KBM-7 (cell line): ENCODE measurements around the gene SLC8A3.
A peak's percentile ranks its signal among the peaks of the same experiment; 100 is the strongest.
"Not testable (repeated sequence)": the region's sequence is repeated elsewhere in the genome, so short reads cannot be mapped to it uniquely, and the experiment has no call there.

Experiments used
- DNase-seq: peaks from one replicate; pipeline ENCODE4 v3.0.0-alpha.2; 2015
- in situ Hi-C: fragments of 300-500 bp; cut with MboI; formaldehyde crosslinking; loops from 2 replicates; pipeline ENCODE4 v1.14.3; 2020; ENCODE audit warnings: low sequenced_read_pairs, low pct_unique_long_range_greater_than_20kb, mixed read lengths

Gene SLC8A3, protein sequence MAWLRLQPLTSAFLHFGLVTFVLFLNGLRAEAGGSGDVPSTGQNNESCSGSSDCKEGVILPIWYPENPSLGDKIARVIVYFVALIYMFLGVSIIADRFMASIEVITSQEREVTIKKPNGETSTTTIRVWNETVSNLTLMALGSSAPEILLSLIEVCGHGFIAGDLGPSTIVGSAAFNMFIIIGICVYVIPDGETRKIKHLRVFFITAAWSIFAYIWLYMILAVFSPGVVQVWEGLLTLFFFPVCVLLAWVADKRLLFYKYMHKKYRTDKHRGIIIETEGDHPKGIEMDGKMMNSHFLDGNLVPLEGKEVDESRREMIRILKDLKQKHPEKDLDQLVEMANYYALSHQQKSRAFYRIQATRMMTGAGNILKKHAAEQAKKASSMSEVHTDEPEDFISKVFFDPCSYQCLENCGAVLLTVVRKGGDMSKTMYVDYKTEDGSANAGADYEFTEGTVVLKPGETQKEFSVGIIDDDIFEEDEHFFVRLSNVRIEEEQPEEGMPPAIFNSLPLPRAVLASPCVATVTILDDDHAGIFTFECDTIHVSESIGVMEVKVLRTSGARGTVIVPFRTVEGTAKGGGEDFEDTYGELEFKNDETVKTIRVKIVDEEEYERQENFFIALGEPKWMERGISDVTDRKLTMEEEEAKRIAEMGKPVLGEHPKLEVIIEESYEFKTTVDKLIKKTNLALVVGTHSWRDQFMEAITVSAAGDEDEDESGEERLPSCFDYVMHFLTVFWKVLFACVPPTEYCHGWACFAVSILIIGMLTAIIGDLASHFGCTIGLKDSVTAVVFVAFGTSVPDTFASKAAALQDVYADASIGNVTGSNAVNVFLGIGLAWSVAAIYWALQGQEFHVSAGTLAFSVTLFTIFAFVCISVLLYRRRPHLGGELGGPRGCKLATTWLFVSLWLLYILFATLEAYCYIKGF

DNA sequence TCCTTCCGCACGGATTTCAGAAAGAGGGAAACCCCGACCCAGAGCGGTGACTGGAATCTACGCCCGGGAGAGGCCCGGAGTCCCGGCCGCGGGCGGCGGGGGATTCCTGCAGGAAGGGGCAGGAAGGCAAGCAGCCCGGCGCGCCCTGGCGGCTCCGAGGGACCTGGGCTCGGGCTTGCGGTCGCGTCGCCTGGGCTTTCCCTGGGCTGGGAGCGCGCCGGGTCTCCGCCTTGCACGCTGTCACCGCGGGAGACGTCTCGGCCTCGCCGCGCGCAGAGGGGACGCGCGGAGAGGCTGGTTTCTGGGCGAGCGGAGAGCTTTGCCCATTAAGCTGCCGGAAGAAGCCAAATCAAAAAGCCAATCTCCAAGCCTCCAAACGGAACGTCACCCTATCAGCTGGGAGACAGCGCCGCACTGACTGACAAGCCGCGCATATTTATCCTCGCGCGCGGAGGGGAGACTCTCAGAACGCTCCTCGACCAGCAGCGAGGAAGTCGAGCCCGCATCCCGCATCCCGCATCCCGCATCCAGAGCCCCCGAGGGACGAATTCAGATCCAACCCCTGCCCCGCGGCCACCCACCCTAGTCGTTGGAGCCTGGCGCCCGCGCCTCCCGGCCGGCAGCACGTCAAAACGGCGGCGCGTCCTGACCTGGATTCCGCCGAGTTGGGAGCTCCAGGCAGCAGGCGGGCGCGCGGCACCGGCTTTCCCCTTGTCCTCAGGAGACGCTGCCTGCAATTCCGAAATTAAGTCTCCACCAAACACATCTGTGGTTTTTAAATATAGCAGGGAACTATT lies at the start of gene SLC8A3:
TSS of gene SLC8A3 (minus strand) at position 293 of the 797 bp plus-strand sequence. CDS start 20,529 bp downstream, outside the sequence.
- in situ Hi-C loops, result no loop called here
- peak; percentile 62 for DNase-seq

DNA sequence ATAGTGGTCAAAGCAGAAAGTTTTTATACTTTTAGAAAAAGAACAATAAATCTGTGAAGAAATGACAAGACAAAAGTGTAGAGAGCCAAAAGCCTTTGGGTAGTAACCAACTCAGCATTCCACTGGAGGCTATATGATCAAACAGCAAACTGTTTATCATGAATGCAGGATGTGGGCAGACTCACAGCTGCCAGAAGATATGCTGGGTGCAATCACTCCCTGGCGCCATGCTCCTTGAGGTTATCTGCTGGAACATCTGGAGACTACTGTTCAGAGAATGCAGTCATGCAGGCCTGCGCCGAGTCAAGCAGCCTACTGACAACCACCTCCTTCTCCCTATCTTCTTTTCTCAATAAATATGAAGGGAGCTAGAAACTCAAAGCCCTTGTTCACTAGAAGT lies 49.0 kb upstream of the SLC8A3 start:
- in situ Hi-C loops, result no loop called here

DNA sequence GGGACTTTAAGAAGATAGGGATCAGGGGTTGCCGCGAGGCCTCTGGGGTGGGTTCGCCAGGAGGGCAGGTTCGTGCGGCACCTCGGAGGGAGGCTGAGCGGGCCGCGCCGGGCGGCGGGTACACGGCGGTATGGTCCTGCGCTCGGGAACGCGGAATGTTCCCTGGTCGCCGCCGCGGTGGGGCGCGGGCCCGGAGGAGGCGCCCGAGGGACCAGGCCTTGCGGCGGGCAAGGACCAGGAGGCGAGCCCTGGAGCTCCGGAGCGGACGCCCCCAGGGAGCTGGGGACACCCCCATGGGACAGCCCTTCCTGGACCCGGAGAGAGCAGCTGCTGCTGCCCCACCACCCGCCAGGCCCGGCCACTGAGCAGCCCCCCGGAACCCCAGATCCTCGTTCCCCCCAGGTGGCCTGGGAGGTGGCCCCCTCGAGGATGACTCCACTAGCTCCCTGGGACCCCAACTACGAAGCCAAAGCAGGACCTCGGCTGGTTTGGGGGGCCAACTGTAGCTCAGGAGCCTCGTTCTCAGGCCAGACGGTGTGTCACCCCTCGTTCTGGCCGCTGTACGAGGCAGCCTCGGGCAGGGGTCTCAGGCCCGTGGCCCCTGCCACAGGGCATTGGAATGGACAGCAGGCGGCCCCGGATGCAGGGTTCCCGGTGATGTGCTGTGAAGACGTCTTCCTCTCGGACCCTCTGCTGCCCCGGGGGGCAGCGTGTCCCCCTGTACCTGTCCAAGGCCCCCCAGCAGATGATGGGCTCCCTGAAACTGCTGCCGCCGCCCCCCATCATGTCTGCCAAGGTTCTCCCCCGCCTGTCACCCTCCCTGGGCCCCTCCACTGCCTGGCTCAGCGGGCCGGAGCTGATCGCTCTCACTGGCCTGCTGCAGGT lies 45.6 kb upstream of the SLC8A3 start:
- no peak for DNase-seq
- in situ Hi-C loops, result no loop called here

More for the DNA sequence above, 49.0 kb upstream of the SLC8A3 start:
- DNase-seq, result no peak

DNA sequence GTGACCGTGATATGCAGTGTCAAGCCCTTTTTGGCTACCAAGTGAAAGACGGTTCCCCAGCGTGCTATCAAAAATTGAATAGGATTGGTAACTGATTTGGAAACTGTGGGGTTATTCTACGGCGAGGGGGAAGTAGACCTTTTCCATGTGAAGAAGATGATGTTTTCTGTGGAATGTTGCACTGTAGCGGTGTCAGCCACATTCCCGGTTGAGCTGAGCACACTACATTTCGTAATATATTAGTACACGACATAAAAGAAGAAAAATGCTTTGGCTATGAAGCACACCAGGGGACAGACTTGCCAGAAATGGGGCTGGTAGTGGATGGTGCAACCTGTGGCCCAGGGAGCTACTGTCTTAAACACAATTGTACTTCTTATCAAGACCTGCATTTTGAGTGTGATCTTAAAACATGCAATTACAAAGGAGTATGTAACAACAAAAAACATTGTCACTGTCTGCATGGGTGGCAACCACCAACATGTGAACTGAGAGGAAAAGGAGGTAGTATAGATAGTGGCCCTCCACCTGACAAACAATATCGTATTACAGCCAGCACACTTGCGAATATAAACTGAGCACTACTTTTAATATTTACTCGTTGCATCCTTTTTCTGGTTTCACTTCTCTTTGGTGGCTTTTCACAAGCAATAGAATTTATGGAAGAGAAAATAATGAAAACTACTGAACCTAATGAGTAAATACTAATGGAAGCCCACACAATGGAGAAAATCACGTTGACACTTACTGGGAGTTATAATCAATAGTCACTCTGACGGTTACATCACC lies 43.2 kb upstream of the SLC8A3 start:
- in situ Hi-C loops, DNase-seq: not testable (repeated sequence)

DNA sequence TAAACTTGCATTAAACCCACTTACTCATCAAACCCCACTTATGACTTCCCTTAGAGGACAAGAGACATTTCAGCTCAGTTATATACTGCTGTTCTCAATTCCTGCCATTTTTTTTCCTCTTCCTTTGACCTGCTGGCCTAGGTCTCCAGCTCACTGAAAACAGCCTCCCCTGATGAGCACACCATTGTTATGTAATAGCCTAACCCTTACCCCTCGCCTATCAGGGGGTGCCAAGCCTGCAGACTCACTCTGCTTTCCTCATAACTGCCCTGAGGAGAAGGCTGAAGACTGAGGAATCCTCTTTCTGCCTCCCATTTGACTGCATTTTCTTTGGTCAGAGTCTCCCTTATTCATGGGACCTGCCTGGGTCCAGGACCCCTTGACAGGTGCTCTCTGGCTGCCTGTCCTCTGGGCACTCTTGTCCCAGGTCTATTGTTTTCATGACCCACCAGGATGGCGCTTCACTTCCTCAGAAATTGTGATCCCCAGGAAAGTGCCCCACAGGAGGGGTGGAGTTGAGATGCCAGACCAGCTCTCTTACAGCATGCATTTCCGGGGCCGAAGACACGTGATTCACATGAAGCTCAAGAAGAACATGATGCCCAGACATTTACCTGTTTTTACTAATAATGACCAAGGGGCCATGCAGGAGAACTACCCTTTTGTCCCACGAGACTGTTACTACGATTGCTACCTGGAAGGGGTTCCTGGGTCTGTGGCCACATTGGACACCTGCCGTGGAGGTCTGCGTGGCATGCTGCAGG lies 41.3 kb upstream of the SLC8A3 start:
- in situ Hi-C loops, DNase-seq: not testable (repeated sequence)

DNA sequence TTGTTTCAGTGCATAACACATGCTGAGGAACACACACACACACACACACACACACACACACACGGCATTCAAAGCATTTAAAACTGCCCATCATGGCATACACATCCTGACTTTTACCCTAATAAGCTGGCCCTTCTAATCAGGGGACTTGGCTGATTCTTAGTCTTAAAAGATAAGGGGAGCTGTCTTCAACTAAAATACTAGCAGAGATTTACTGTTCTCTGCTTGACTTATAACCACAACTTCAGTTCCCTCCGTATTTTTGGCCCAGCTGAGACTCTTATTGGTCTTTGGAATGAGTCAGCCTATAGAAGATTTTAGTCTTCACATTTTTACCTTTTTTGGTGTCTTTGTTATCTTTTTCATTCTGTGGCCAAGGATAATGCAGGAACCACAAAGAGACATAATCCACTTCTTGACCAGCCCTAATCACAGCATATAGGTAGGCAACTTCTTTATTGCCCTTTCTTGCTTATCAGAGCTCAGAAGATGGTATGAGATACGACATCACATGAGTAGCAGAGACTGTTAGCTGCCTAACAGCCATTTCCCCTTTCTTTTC lies 25.1 kb upstream of the SLC8A3 start:
- in situ Hi-C loops, result no loop called here
- DNase-seq, result no peak

DNA sequence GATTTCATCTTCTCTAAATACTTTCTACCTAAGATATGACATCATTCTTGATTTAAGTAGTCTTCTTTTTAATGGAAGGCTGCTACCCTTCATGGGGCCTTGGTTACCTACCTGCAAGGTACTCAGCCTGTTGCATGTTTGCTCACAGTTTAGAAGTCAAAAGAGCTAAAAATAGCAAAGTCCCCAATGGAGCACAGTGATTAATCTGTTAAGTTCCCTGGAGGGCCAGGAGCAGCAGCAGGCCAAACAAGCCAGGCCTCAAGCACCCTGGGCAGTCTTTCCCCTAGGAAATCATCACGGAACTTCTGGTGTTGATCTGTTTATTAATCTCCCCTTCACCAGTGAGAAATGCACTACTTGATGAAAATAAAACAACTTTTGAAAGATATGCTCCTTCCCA lies 24.0 kb upstream of the SLC8A3 start:
- no peak for DNase-seq
- in situ Hi-C loops, result no loop called here

DNA sequence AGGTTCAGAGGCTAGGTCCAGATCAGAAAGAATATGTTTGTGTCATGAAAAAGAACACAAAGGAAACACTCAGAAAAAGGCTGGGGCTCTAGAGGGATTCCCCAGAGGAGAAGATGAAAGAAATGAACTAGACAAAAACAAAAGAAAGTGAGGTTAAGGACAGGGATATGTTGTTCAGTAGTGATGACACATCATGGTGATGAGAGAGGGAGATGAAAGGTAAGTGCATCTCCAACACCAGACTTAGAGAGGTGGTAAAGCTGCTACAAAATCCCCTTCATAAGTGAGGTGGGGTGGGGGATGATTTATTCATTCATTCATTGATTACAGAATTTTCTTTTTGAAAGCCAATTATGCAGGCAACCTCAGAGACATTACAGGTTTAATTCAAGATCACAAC lies 19.6 kb upstream of the SLC8A3 start:
- DNase-seq, result no peak
- in situ Hi-C loops, result no loop called here

DNA sequence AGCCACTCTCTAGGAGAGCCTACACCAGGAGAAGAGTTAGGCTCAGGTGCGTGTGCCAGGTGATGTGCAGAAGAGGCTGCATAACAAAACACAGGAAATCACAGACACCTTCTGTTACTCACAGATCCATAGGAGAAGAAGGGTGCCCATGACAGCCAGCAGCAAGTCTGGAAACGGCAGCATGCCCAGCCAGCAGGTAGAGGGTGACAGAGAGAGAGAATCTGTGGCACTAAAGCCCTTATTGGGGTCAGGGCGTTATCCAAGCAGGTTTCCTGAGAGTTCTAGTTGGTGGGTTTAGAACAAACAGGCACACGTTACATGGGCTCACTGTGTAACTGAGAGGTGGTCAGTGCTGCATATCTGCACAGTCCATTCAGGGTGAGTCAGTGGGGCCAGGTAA lies 14.9 kb upstream of the SLC8A3 start:
- in situ Hi-C loops, result no loop called here
- DNase-seq, result no peak

DNA sequence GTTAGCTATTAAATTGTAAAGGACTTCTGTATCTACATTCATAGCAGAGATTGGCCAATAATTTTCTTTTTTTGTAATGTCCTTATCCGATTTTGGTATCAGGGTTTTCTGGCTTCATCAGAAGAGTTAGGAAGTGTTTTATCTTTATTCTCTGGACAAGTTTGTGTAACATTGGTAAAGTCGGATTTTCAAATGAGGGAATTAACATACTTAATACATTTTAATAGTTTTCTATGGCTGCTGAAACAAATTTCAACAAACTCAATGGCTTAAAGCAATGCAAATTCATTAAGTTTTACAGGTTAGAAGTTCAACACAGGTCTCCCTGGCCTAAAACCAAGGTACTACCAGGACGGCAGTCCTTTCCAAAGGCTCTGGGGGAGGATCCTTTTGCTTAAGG lies 13.2 kb upstream of the SLC8A3 start:
- DNase-seq, result no peak
- in situ Hi-C loops, result no loop called here

DNA sequence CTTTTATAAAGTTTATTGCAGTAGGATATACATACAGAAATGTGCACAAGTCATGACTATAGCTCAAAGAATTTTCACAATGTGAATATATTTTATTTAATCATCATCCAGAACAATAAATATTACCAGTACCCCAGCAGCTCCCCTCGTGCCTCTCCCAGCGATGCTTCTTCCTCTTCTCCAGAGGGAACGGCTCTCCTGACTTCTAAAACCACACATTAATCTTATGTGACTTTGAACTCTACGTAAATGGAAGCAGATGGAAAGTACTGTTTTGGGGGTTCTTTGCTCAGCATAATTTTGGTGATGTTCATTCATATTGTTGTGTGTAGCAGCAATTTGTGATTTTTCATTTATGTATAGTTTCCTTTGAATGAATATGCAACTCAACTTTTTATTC lies 4.6 kb upstream of the SLC8A3 start:
- in situ Hi-C loops, result no loop called here
- DNase-seq, result no peak

DNA sequence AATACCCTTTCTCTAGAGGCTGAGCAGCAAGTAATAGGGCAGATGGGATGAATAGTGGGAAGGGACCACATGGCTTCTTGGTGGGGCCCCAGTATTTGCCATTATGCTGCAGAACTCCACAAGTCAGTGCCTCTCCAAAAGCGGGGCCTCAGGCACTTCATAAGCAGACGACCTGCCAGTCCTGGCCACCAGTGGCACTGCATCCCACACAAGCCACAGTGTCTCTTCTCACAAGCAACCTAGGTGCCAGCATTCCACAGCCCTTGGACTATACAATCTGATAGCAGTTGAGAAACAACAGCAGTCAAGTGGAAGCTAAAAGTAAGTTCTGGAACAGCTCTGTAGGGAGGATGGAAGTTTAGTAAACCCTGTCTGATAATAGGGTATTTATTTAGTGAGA lies 4.2 kb upstream of the SLC8A3 start:
- no peak for DNase-seq
- in situ Hi-C loops, result no loop called here

DNA sequence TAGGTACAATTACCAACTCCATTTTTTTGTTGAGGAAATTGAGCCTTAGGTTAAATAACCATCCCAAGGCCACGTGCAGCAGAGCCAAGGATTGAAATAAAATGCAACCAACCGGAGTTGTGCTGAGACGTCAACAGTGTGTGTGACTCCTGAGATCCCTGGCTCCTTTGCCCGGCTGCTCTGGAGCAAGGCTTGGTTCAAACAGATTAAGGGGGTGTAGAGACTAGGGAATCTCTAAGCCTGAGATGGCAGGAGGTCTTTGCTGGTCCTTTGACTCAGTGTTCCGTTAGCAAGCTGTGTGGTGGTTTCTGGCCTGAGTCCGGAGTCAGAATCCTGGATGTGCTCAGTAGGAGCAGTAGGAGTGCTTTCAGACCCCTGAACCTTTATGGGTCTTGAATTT lies 1.4 kb upstream of the SLC8A3 start:
- DNase-seq, result no peak
- in situ Hi-C loops, result no loop called here

DNA sequence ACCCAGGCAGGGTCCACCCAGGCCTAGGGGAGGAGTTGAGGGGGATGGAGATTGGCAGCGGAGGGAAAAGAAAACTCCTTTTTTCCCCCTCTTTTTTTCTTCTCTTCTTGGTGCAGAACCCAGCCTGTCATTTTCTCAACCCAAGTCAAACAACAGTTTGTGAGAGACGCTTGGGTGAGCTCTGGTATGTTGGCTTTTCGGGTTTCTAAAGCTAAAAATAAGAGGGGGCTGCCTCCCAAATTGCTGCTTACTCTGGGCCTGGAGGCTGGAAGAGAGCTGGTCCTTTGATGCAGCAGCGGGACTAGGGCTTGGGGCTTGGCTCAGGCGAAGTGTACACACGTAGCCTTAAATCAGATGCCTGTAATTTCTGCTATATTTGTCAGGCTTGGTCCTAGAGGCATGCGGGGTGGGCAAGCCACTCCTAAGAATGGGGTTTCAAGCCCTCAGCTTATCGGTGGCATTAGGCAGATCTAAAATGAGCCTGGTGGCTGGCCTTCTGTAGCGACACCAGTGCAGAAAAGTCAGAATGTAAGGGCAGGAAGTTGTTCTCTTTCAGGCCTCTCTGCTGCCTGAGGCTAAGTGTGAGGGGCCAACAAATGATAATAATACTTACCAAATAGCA lies 816 bp upstream of the SLC8A3 start:
- in situ Hi-C loops, result no loop called here
- no peak for DNase-seq

DNA sequence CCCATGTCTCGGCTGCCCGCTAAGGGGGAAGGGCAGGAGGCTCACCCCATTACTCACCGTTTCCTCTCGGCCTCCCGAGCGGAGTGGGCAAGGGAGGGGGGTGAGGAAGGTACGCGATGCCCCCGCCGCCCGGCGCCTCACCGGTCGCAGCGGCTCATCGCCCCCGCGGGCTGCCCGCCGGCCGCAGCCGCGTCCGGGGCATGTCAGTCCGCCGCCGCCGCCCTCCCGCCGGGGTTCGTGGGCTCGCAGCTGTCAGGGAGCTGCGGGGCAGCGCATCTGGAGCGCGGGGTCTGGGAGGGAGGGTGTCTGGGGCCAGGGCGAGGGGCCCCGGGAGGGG lies 461 bp downstream of the SLC8A3 start:
- DNase-seq, result peak; percentile 20
- in situ Hi-C loops, result no loop called here

DNA sequence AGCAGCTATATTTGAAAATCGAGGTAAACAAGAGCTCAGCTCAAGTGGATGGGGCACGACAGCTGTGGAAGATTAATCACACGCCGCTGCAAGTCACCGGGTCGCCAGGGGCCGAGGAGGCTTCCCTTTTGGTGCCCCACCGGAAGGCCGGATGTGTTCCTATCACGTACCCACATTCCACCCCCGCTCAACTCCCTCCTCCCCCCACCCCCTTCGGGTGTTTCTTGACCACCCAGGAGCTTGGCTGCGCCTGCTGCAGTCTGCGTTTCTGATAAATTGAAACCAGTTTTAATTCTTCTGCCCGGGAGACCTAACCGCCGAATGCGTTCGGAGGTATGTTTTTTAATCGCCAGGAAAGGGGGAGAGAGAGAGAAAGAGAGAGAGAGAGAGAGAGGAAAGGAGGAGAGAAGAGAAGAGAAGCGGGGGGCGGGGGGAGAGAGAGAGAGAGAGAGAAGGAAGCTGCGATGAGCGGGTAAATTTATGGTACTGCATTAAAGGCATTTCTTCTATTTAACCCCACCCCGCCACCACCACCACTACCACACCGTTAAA lies 1.8 kb downstream of the SLC8A3 start:
- DNase-seq, result peak; percentile 81
- in situ Hi-C loops, result no loop called here
